ENCODE results near the gene GNAS. TPM values are rescaled to one million over a fixed set of nuclear protein-coding genes. Genes with fewer than 3 reads are reported as not detected.
A peak's percentile ranks its signal among the peaks of the same experiment; 100 is the strongest.

The GNAS gene
- total and polyA plus RNA-seq, 10 of the 15 experiments (the other 5 are each of a cell fraction or from before 2014, with no cell fraction given) = 209 to 950 (median 394) TPM

- TF ChIP-seq NKRF (conservative IDR thresholded peaks at IDR 0.05) = no peak
- 0 out of 2 replicates have a peak, but pooled peaks have one; percentile 54 for TF ChIP-seq MLLT1 (IDR thresholded peaks at IDR 0.05)
- TF ChIP-seq RELA (IDR thresholded peaks at IDR 0.05; ENCODE audit: borderline replicate concordance, partially characterized antibody) = peak; percentile 47
- TF ChIP-seq YBX1 (IDR thresholded peaks at IDR 0.05) = no peak
- peak; percentile 55; the same call in 1 of the 2 replicates for TF ChIP-seq YY1 (IDR thresholded peaks at IDR 0.05; ENCODE audit: low read depth, low read length)
- peak; percentile 98 for TF ChIP-seq ATF7 (IDR thresholded peaks at IDR 0.05; ENCODE audit: low read depth)
- peak; percentile 45; the same call in 1 of the 2 replicates for TF ChIP-seq SMARCA5 (IDR thresholded peaks at IDR 0.05)
- TF ChIP-seq BCL3 (IDR thresholded peaks at IDR 0.05; ENCODE audit: borderline replicate concordance, insufficient read depth, low read depth, low read length, poor library complexity, severe bottlenecking) = peak; percentile 43
- peak; percentile 58; the same call in 1 of the 2 replicates for TF ChIP-seq RELB (IDR thresholded peaks at IDR 0.05; ENCODE audit: low read depth)
- TF ChIP-seq RUNX3 (IDR thresholded peaks at IDR 0.05; ENCODE audit: low read length) = peak; percentile 82
- 0 out of 3 replicates have a peak, but pooled peaks have one; percentile 12 for TF ChIP-seq POU2F2 (IDR thresholded peaks at IDR 0.05; ENCODE audit: borderline replicate concordance, low read depth, low read length)
- TF ChIP-seq BCL11A (IDR thresholded peaks at IDR 0.05; ENCODE audit: low read depth, low read length) = peak; percentile 27; the same call in 1 of the 2 replicates
- peak; percentile 67 for TF ChIP-seq EED (IDR thresholded peaks at IDR 0.05; ENCODE audit: low read depth)
- TF ChIP-seq CEBPB (IDR thresholded peaks at IDR 0.05; ENCODE audit: borderline replicate concordance in 1 of 2, low read depth in 2 of 2, low read length in 2 of 2) = no peak
- TF ChIP-seq JUNB (IDR thresholded peaks at IDR 0.05) = peak; percentile 27
- no peak for TF ChIP-seq FOS (IDR thresholded peaks at IDR 0.05; ENCODE audit: borderline replicate concordance, extremely low read depth, insufficient read length)
- TF ChIP-seq EP300 (IDR thresholded peaks at IDR 0.05; ENCODE audit: borderline replicate concordance in 1 of 2, control insufficient read depth in 1 of 2, low read depth in 2 of 2, low read length in 2 of 2) = peak; percentile 33 to 48; a peak in 1 of 4 replicates
- no peak for TF ChIP-seq ATF2 (IDR thresholded peaks at IDR 0.05; ENCODE audit: low read length)
- 0 out of 2 replicates have a peak, but pooled peaks have one; percentile 39 for TF ChIP-seq ZNF217 (IDR thresholded peaks at IDR 0.05)
- no peak for TF ChIP-seq PKNOX1 (IDR thresholded peaks at IDR 0.05)
Measured at GRCh38 chr20:58870293-58871014, 17.9 kb downstream of the GNAS start (continued).
